Measurements from ENCODE around the gene BARX2.

BARX2 gene

DNA sequence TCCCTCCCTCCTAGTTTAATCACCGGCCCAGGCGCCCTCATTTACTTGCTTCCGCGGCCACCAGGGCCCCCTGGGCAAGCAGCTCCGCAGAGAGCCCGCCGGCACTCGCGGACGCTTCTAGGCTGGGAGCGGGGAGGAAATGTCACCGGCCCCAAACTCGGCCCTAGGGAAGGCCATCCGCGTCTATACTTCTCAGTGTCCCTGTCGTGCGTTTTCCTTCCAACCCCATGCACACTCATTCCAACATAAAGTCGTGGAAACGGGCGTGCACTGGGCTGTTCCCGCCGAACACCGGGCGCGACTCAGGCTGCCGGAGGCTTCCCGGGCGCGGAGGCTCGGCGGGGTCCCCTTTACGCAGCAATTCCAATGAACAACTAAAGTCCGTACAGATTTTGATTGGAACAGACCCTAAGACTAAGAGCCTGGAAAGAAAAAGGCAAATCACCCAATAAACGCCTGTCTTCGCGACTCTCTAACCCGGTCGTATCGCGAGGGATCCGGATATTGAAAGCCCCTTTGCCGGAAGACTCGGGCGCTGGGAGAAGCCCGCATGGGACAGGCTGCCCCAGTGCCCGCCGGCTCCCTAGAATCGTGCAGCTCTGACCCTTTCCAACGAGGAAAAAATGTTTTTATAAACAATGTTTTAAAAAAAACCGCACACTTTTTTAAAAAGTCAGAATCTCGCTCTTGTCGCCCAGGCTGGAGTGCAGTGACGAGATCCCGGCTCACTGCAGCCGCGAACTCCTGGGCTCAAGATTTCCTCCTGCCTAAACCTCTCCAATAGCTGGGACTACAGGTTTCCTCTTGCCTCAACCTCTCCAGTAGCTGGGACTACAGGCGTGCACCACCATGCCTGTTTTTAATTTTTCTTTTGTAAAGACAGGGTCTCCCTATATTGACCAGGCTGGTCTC lies 1.3 kb upstream of the BARX2 start:
- TF ChIP-seq, protein P1, sequence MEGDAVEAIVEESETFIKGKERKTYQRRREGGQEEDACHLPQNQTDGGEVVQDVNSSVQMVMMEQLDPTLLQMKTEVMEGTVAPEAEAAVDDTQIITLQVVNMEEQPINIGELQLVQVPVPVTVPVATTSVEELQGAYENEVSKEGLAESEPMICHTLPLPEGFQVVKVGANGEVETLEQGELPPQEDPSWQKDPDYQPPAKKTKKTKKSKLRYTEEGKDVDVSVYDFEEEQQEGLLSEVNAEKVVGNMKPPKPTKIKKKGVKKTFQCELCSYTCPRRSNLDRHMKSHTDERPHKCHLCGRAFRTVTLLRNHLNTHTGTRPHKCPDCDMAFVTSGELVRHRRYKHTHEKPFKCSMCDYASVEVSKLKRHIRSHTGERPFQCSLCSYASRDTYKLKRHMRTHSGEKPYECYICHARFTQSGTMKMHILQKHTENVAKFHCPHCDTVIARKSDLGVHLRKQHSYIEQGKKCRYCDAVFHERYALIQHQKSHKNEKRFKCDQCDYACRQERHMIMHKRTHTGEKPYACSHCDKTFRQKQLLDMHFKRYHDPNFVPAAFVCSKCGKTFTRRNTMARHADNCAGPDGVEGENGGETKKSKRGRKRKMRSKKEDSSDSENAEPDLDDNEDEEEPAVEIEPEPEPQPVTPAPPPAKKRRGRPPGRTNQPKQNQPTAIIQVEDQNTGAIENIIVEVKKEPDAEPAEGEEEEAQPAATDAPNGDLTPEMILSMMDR (IDR thresholded peaks at IDR 0.05; ENCODE audit: low read length, missing control alignments): no peak
- DNase-seq (ENCODE audit: low read depth): no peak
- peak overlapping the region; percentile 3 for H3K4me3 ChIP-seq (replicated peaks; ENCODE audit: low read depth, low read length)

GRCh38 chr11:129374993-129375750 lies 476 bp upstream of the BARX2 start:
- TF ChIP-seq, protein P1 (IDR thresholded peaks at IDR 0.05; ENCODE audit: low read length, missing control alignments): no peak
- no peak for DNase-seq (ENCODE audit: low read depth)
- no peak overlapping the region for H3K4me3 ChIP-seq (replicated peaks; ENCODE audit: low read depth, low read length)

GRCh38 chr11:129376658-129377341 lies 1.2 kb downstream of the BARX2 start:
- TF ChIP-seq, protein P1 (IDR thresholded peaks at IDR 0.05; ENCODE audit: low read length, missing control alignments): no peak
- no peak for DNase-seq (ENCODE audit: low read depth)
- H3K4me3 ChIP-seq (replicated peaks; ENCODE audit: low read depth, low read length): no peak overlapping the region

- no peak for DNase-seq (ENCODE audit: low read depth)
- TF ChIP-seq, protein P1 (IDR thresholded peaks at IDR 0.05; ENCODE audit: low read length, missing control alignments): no peak
- H3K4me3 ChIP-seq (replicated peaks; ENCODE audit: low read depth, low read length): no peak overlapping the region
Observed at GRCh38 chr11:129377739-129378138, 2.1 kb downstream of the BARX2 start.

- no peak for DNase-seq (ENCODE audit: low read depth)
- no peak overlapping the region for H3K4me3 ChIP-seq (replicated peaks; ENCODE audit: low read depth, low read length)
- TF ChIP-seq, protein P1 (IDR thresholded peaks at IDR 0.05; ENCODE audit: low read length, missing control alignments): no peak
Observed at GRCh38 chr11:129380413-129380812, 4.8 kb downstream of the BARX2 start.

DNA sequence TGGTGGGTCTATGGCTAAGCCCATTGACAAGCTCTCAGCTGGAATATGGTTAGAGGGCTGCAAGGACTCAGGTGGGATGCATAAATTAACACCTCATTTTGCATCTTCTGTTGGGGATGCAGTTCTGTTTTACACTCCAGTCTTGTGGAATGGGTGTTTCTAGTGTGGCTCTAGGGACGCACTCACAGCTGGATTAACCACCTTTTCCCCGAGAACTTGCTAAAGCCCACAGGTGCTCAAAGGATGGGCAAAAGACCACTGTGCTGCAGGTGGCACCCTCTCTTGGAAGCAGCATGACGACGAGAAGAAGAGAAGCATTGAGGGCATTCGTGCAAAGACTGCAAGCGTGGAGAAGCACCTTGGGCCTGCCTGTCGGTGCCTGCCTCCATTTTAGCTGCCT lies 6.9 kb downstream of the BARX2 start:
- DNase-seq (ENCODE audit: low read depth): no peak

More for the DNA sequence above, 6.9 kb downstream of the BARX2 start:
- TF ChIP-seq, protein P1 (IDR thresholded peaks at IDR 0.05; ENCODE audit: low read length, missing control alignments): no peak
- H3K4me3 ChIP-seq (replicated peaks; ENCODE audit: low read depth, low read length): no peak overlapping the region

All from fibroblast of pulmonary artery (primary cell).